Measurements from ENCODE around the gene DFFB.

Gene DFFB

DNA sequence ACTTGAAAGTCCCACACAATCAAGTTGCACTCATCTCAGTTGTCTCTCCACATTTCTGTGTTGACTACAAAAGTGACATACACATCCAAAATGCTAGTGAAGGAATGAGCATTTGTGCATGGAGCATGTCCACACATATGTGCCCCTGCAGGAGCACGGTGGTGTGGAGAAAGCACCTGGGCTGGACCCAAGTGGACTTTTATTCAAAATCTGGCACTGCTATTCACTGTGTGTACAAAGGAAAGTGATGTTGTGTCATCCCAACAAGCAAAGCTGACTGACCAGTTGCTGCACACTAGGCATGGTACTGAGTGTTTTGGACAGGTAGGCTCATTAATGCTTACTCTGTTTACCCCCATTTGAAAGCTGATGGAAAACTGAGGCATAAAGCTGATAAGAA lies 19.6 kb upstream of the DFFB start:
- Histone ChIP-seq H3K4me2 (ENCODE audit: low read length) (no peak overlapping the region), H2BK12ac (ENCODE audit: low read length) (no peak overlapping the region), H4K12ac (ENCODE audit: low read depth, low read length) (no peak overlapping the region), H3K4ac (ENCODE audit: low read depth, low read length) (no peak overlapping the region), H3K23ac (ENCODE audit: low read length) (no peak overlapping the region), H3K14ac (ENCODE audit: low read length) (no peak overlapping the region), H2AK5ac (ENCODE audit: low read length) (no peak overlapping the region), H3K79me2 (ENCODE audit: control insufficient read depth, insufficient read depth, low read length, poor library complexity) (no peaks in the 10 kb centered on the region), H2AFZ (ENCODE audit: insufficient read depth, low read length, poor library complexity) (no peak overlapping the region), H4K91ac (ENCODE audit: low read depth, low read length) (no peak overlapping the region), H3K27me3 (ENCODE audit: insufficient read depth, low read length) (no peaks in the 10 kb centered on the region), H3K9ac (ENCODE audit: low read length) (no peak overlapping the region), H3K4me3 (ENCODE audit: low read depth, low read length) (no peak overlapping the region), H2BK120ac (ENCODE audit: insufficient read depth, low read length, poor library complexity) (no peak overlapping the region), H3K27ac (ENCODE audit: low read depth, low read length) (no peak overlapping the region), H3K4me1 (ENCODE audit: control insufficient read depth in 1 of 2, insufficient read depth in 2 of 2, low read length in 2 of 2) (no peaks in the 10 kb centered on the region), H3K9me3 (ENCODE audit: insufficient read depth, low read depth, low read length) (peaks cover 4% of the 10 kb centered on the region), H3K36me3 (ENCODE audit: control insufficient read depth in 1 of 2, insufficient read depth in 2 of 2, low read length in 2 of 2) (peaks cover 36 to 49% of the 10 kb centered on the region in 2 experiments), H3K18ac (ENCODE audit: low read length) (no peak overlapping the region), H2BK5ac (ENCODE audit: low read depth, low read length, poor library complexity) (no peak overlapping the region), H4K8ac (ENCODE audit: low read depth, low read length) (no peak overlapping the region), H3K79me1 (ENCODE audit: low read length) (no peaks in the 10 kb centered on the region)
- no CpG with 5 or more reads among the region's 1 CpG for WGBS (ENCODE audit: extremely low coverage, insufficient coverage, insufficient read length)
- no peak for DNase-seq

DNA sequence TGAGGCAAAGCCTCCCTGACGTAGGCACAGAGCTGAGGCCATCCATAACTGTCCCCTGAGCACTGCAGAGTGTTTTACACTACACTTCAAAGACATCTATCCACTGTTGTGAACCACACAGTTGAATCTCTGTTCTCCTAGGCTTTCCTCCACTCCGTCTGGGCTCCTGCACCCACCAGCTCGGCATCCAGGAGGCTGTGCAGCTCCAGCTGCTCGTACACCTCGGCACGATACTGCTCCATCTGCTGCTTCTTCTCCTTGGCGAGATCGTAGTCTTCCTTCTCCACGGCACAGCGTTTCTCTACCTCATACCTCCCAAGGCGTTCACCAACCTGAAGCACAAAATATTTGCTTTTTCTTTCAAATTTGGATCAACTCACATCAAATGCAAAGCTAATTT lies 18.5 kb upstream of the DFFB start:
- Histone ChIP-seq H3K4me3 (ENCODE audit: low read depth, low read length) (no peak overlapping the region), H3K23ac (ENCODE audit: low read length) (no peak overlapping the region), H4K8ac (ENCODE audit: low read depth, low read length) (no peak overlapping the region), H3K18ac (ENCODE audit: low read length) (no peak overlapping the region), H3K14ac (ENCODE audit: low read length) (no peak overlapping the region), H3K79me2 (ENCODE audit: control insufficient read depth, insufficient read depth, low read length, poor library complexity) (no peaks in the 10 kb centered on the region), H3K9ac (ENCODE audit: low read length) (no peak overlapping the region), H2BK120ac (ENCODE audit: insufficient read depth, low read length, poor library complexity) (no peak overlapping the region), H3K4me2 (ENCODE audit: low read length) (no peak overlapping the region), H3K4ac (ENCODE audit: low read depth, low read length) (no peak overlapping the region), H3K9me3 (ENCODE audit: insufficient read depth, low read depth, low read length) (peaks cover 4% of the 10 kb centered on the region), H3K79me1 (ENCODE audit: low read length) (no peaks in the 10 kb centered on the region), H2BK12ac (ENCODE audit: low read length) (no peak overlapping the region), H2AK5ac (ENCODE audit: low read length) (no peak overlapping the region), H4K91ac (ENCODE audit: low read depth, low read length) (no peak overlapping the region), H3K27me3 (ENCODE audit: insufficient read depth, low read length) (no peaks in the 10 kb centered on the region), H2AFZ (ENCODE audit: insufficient read depth, low read length, poor library complexity) (no peak overlapping the region), H3K36me3 (ENCODE audit: control insufficient read depth in 1 of 2, insufficient read depth in 2 of 2, low read length in 2 of 2) (peaks cover 36 to 51% of the 10 kb centered on the region in 2 experiments), H2BK5ac (ENCODE audit: low read depth, low read length, poor library complexity) (no peak overlapping the region), H3K4me1 (ENCODE audit: control insufficient read depth in 1 of 2, insufficient read depth in 2 of 2, low read length in 2 of 2) (no peaks in the 10 kb centered on the region), H3K27ac (ENCODE audit: low read depth, low read length) (no peak overlapping the region), H4K12ac (ENCODE audit: low read depth, low read length) (no peak overlapping the region)
- no peak for DNase-seq
- no CpG with 5 or more reads among the region's 11 CpGs for WGBS (ENCODE audit: extremely low coverage, insufficient coverage, insufficient read length)

DNA sequence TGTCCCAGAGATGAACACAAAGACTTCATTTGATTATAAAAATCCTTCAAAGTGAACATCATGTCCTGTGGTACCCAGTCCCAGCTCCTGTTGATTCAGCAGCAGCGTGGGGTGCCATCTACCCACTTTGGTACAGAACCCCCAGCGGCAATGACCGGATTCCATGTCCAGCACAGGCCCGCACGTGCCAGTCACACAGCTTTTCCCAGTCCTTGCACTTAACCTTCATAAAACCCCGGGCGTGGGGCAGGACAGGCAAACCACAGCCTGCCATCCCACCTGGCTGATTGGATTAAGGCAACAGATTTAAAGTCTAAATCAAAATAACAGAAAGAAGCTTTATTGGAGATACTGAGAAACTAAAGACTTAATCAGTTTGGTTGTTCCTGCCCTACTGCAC lies 15.8 kb upstream of the DFFB start:
- Histone ChIP-seq H4K91ac (ENCODE audit: low read depth, low read length) (no peak overlapping the region), H3K9ac (ENCODE audit: low read length) (no peak overlapping the region), H3K79me2 (ENCODE audit: control insufficient read depth, insufficient read depth, low read length, poor library complexity) (no peaks in the 10 kb centered on the region), H3K18ac (ENCODE audit: low read length) (no peak overlapping the region), H3K4me3 (ENCODE audit: low read depth, low read length) (no peak overlapping the region), H2BK120ac (ENCODE audit: insufficient read depth, low read length, poor library complexity) (no peak overlapping the region), H2BK5ac (ENCODE audit: low read depth, low read length, poor library complexity) (no peak overlapping the region), H3K36me3 (ENCODE audit: control insufficient read depth in 1 of 2, insufficient read depth in 2 of 2, low read length in 2 of 2) (peaks cover 39 to 50% of the 10 kb centered on the region in 2 experiments), H3K4me1 (ENCODE audit: control insufficient read depth in 1 of 2, insufficient read depth in 2 of 2, low read length in 2 of 2) (no peaks in the 10 kb centered on the region), H2BK12ac (ENCODE audit: low read length) (no peak overlapping the region), H3K4me2 (ENCODE audit: low read length) (no peak overlapping the region), H3K23ac (ENCODE audit: low read length) (no peak overlapping the region), H3K27me3 (ENCODE audit: insufficient read depth, low read length) (no peaks in the 10 kb centered on the region), H3K9me3 (ENCODE audit: insufficient read depth, low read depth, low read length) (peaks cover 4% of the 10 kb centered on the region), H2AK5ac (ENCODE audit: low read length) (no peak overlapping the region), H3K79me1 (ENCODE audit: low read length) (no peaks in the 10 kb centered on the region), H2AFZ (ENCODE audit: insufficient read depth, low read length, poor library complexity) (no peak overlapping the region), H3K4ac (ENCODE audit: low read depth, low read length) (no peak overlapping the region), H4K8ac (ENCODE audit: low read depth, low read length) (no peak overlapping the region), H3K27ac (ENCODE audit: low read depth, low read length) (no peak overlapping the region), H4K12ac (ENCODE audit: low read depth, low read length) (no peak overlapping the region), H3K14ac (ENCODE audit: low read length) (no peak overlapping the region)
- no peak for DNase-seq
- no CpG with 5 or more reads among the region's 7 CpGs for WGBS (ENCODE audit: extremely low coverage, insufficient coverage, insufficient read length)

DNA sequence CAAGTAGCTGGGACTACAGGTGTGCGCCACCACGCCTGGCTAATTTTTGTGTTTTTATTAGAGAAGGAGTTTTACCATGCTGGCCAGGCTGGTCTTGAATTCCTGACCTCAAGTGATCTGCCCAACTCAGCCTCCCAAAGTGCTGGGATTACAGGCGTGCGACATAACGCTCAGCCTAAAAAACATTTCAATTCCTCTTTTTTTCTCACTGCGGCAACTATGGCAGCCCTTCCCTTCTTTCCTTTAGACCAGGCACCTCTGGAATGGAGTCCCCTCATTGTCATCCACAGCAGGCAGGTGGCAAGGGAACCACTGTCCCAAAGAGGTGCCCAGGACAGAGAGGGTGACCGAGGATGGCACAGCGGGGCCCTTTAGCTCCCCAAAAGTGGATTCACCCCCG lies 14.4 kb upstream of the DFFB start:
- no peaks in the 10 kb centered on the region for H3K79me1 ChIP-seq (ENCODE audit: low read length)
- H2AK5ac ChIP-seq (ENCODE audit: low read length), result no peak overlapping the region
- no peak overlapping the region for H3K4me2 ChIP-seq (ENCODE audit: low read length)
- no peaks in the 10 kb centered on the region for H3K9me3 ChIP-seq (ENCODE audit: insufficient read depth, low read depth, low read length)
- H3K23ac ChIP-seq (ENCODE audit: low read length), result no peak overlapping the region
- no peak overlapping the region for H2AFZ ChIP-seq (ENCODE audit: insufficient read depth, low read length, poor library complexity)
- no peak overlapping the region for H3K18ac ChIP-seq (ENCODE audit: low read length)
- no peak overlapping the region for H3K27ac ChIP-seq (ENCODE audit: low read depth, low read length)
- H2BK5ac ChIP-seq (ENCODE audit: low read depth, low read length, poor library complexity), result no peak overlapping the region
- H2BK120ac ChIP-seq (ENCODE audit: insufficient read depth, low read length, poor library complexity), result no peak overlapping the region
- H3K79me2 ChIP-seq (ENCODE audit: control insufficient read depth, insufficient read depth, low read length, poor library complexity), result no peaks in the 10 kb centered on the region
- no peak overlapping the region for H4K8ac ChIP-seq (ENCODE audit: low read depth, low read length)
- H3K9ac ChIP-seq (ENCODE audit: low read length), result no peak overlapping the region
- no peak overlapping the region for H3K4me3 ChIP-seq (ENCODE audit: low read depth, low read length)
- H3K4me1 ChIP-seq (ENCODE audit: control insufficient read depth in 1 of 2, insufficient read depth in 2 of 2, low read length in 2 of 2), result no peaks in the 10 kb centered on the region
- H3K27me3 ChIP-seq (ENCODE audit: insufficient read depth, low read length), result no peaks in the 10 kb centered on the region
- no peak overlapping the region for H3K4ac ChIP-seq (ENCODE audit: low read depth, low read length)
- H3K14ac ChIP-seq (ENCODE audit: low read length), result no peak overlapping the region
- no peak for DNase-seq
- no peak overlapping the region for H4K91ac ChIP-seq (ENCODE audit: low read depth, low read length)
- no peak overlapping the region for H4K12ac ChIP-seq (ENCODE audit: low read depth, low read length)
- WGBS (ENCODE audit: extremely low coverage, insufficient coverage, insufficient read length), result no CpG with 5 or more reads among the region's 9 CpGs
- H2BK12ac ChIP-seq (ENCODE audit: low read length), result no peak overlapping the region
- peaks cover 36 to 41% of the 10 kb centered on the region in 2 experiments for H3K36me3 ChIP-seq (ENCODE audit: control insufficient read depth in 1 of 2, insufficient read depth in 2 of 2, low read length in 2 of 2)
